HepG2 (cell line): ENCODE data around the gene SPTBN2. TPM values are rescaled to one million over a fixed set of nuclear protein-coding genes. Genes with fewer than 3 reads are reported as not detected.

Source experiments
- FOXM1 ChIP-seq: sonication (generic); formaldehyde crosslinking; IDR thresholded peaks from 2 replicates; pipeline ENCODE4 v1.5.0; 2020; ENCODE audit warnings: missing genetic modification reagents
- JDP2 ChIP-seq: sonication (generic); formaldehyde crosslinking; IDR thresholded peaks from 2 replicates; pipeline ENCODE4 v1.8.1; 2022; ENCODE audit warnings: missing genetic modification reagents, borderline replicate concordance
- KAT2B ChIP-seq: fragments of 150-350 bp; IDR thresholded peaks from 2 replicates; pipeline ENCODE4 v1.6.1; 2014; ENCODE audit warnings: low read depth, low read length, borderline replicate concordance
- RXRB ChIP-seq: IDR thresholded peaks from 2 replicates; pipeline ENCODE4 v1.6.1; 2016; ENCODE audit warnings: borderline replicate concordance, missing genetic modification reagents, missing compliant biosample characterization
- SALL1 ChIP-seq: sonication (generic); formaldehyde crosslinking; IDR thresholded peaks from 2 replicates; pipeline ENCODE4 v1.8.0; 2022; ENCODE audit warnings: mild to moderate bottlenecking, missing genetic modification reagents
- SCMH1 ChIP-seq: sonication (generic); formaldehyde crosslinking; IDR thresholded peaks from 2 replicates; pipeline ENCODE4 v1.9.0; 2021; ENCODE audit warnings: missing genetic modification reagents, mild to moderate bottlenecking, borderline replicate concordance
- SMC3 ChIP-seq: IDR thresholded peaks from 2 replicates; pipeline ENCODE4 v1.6.1; 2011; ENCODE audit warnings: low read length, improper control_type of control experiment
- ZBTB20 ChIP-seq: sonication (generic); formaldehyde crosslinking; IDR thresholded peaks from 2 replicates; pipeline ENCODE4 v1.8.1; 2023; ENCODE audit warnings: missing genetic modification reagents, low read depth, mild to moderate bottlenecking, borderline replicate concordance
- ZFX ChIP-seq: sonication (generic); formaldehyde crosslinking; IDR thresholded peaks from 2 replicates; pipeline ENCODE4 v1.4.0; 2020; ENCODE audit warnings: mild to moderate bottlenecking, low read depth, missing genetic modification reagents, moderate library complexity
- ZMYM2 ChIP-seq: sonication (generic); formaldehyde crosslinking; IDR thresholded peaks from 2 replicates; pipeline ENCODE4 v1.8.0; 2022; ENCODE audit warnings: mild to moderate bottlenecking, missing genetic modification reagents
- ZNF891 ChIP-seq: sonication (generic); formaldehyde crosslinking; IDR thresholded peaks from 2 replicates; pipeline ENCODE4 v1.5.0; 2020; ENCODE audit warnings: mild to moderate bottlenecking, missing genetic modification reagents
- polyA plus RNA-seq, 8 experiments: library from polyadenylated mRNA; depleted of rRNA in 3 of 8; stranded (reverse) in 7 of 8; unstranded in 1 of 8; fragments of >200 nt; fragmentation: Illumina TruSeq in 4 of 8; extraction: Trizol in 4 of 8; gene quantifications; 2 replicates each; pipeline versions ENCODE4 v1.2.1 to v1.2.3, GENCODE V29; 2011 to 2016; ENCODE audit warnings: low read depth in 4 of 8, missing spikeins in 1 of 8, mixed read lengths in 1 of 8; ENCODE audit not compliant: insufficient read depth in 1 of 8
- total RNA-seq, 5 experiments: library from RNA; depleted of rRNA; stranded (reverse); fragments of >200 nt; fragmentation: Illumina TruSeq; extraction: Trizol; gene quantifications; 2 replicates each; pipeline ENCODE4 v1.2.3, GENCODE V29; 2016; ENCODE audit warnings: low read depth in 1 of 5
- TF ChIP-seq, protein P1 (sequence below): conservative IDR thresholded peaks from 2 replicates; pipeline ENCODE4 v1.6.1; 2018; ENCODE audit warnings: missing genetic modification reagents
- TF ChIP-seq, protein P2 (sequence below): sonication (generic); formaldehyde crosslinking; IDR thresholded peaks from 2 replicates; pipeline ENCODE4 v1.5.0; 2020; ENCODE audit warnings: mild to moderate bottlenecking, missing genetic modification reagents, moderate library complexity
- TF ChIP-seq, protein P3 (sequence below): sonication (generic); formaldehyde crosslinking; IDR thresholded peaks from 2 replicates; pipeline ENCODE4 v1.5.1; 2020; ENCODE audit warnings: missing genetic modification reagents, mild to moderate bottlenecking, borderline replicate concordance
- TF ChIP-seq, protein P4 (sequence below): sonication (generic); formaldehyde crosslinking; IDR thresholded peaks from 2 replicates; pipeline ENCODE4 v1.5.1; 2020; ENCODE audit warnings: mild to moderate bottlenecking, missing genetic modification reagents, moderate library complexity
- TF ChIP-seq, protein P5 (sequence below): sonication (generic); formaldehyde crosslinking; IDR thresholded peaks from 2 replicates; pipeline ENCODE4 v1.5.0; 2020; ENCODE audit warnings: mild to moderate bottlenecking, low read depth, missing genetic modification reagents, borderline replicate concordance

The SPTBN2 gene
- total and polyA plus RNA-seq, 2 of the 13 experiments (the other 11 are each of a cell fraction or from before 2014, with no cell fraction given) = 0.65 to 4.0 TPM

DNA sequence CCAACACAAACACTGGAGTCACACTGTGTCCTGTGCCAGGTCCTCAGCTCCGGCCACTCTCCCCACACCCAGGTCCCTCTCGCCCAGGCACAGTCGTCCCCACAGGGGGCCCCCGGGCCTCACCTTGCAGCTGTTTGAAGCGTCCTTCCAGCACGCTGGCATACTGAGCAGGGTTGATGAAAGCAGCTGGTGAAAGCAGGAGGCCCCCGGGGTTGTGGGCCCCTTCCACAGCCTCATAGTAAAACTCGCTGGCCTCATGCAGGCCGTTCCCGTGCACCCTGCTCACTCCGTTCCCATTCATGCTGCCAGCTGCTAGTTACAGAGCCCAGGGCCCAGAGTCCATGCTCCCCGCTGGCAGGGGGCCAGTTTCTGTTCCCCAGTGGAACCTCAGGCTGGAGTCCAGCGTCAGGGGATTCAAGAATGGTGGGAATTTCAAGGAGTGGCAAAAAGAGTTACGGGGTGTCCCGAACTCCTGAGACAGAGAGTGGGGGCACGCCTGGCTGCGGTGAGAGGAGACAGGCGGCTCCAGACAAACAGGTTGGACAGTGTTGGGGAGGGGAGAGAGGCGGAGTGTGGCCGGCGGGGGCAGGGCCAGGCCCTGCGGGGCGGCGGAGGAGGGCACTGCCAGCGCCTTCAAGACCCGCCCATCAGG is 10.6 kb downstream of the SPTBN2 start (continued):
- TF ChIP-seq RXRB (CRISPR knock-in tag) (peak; percentile 8; the same call in 1 of the 2 replicates), SALL1 (CRISPR knock-in tag) (peak; percentile 45), KAT2B (no peak), FOXM1 (CRISPR knock-in tag) (no peak), ZBTB20 (CRISPR knock-in tag) (peak; percentile 62; the same call in 1 of the 2 replicates), SMC3 (peak; percentile 25; the same call in 1 of the 2 replicates), SCMH1 (CRISPR knock-in tag) (no peak), ZNF891 (CRISPR knock-in tag) (0 out of 2 replicates have a peak, but pooled peaks have one; percentile 33), ZMYM2 (peak; percentile 42; the same call in 1 of the 2 replicates), JDP2 (no peak), ZFX (peak; percentile 70)
- TF ChIP-seq, protein P1, sequence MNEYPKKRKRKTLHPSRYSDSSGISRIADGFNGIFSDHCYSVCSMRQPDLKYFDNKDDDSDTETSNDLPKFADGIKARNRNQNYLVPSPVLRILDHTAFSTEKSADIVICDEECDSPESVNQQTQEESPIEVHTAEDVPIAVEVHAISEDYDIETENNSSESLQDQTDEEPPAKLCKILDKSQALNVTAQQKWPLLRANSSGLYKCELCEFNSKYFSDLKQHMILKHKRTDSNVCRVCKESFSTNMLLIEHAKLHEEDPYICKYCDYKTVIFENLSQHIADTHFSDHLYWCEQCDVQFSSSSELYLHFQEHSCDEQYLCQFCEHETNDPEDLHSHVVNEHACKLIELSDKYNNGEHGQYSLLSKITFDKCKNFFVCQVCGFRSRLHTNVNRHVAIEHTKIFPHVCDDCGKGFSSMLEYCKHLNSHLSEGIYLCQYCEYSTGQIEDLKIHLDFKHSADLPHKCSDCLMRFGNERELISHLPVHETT (CRISPR knock-in tag) = no peak
- TF ChIP-seq, protein P2, sequence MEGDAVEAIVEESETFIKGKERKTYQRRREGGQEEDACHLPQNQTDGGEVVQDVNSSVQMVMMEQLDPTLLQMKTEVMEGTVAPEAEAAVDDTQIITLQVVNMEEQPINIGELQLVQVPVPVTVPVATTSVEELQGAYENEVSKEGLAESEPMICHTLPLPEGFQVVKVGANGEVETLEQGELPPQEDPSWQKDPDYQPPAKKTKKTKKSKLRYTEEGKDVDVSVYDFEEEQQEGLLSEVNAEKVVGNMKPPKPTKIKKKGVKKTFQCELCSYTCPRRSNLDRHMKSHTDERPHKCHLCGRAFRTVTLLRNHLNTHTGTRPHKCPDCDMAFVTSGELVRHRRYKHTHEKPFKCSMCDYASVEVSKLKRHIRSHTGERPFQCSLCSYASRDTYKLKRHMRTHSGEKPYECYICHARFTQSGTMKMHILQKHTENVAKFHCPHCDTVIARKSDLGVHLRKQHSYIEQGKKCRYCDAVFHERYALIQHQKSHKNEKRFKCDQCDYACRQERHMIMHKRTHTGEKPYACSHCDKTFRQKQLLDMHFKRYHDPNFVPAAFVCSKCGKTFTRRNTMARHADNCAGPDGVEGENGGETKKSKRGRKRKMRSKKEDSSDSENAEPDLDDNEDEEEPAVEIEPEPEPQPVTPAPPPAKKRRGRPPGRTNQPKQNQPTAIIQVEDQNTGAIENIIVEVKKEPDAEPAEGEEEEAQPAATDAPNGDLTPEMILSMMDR = peak; percentile 78
- TF ChIP-seq, protein P3, sequence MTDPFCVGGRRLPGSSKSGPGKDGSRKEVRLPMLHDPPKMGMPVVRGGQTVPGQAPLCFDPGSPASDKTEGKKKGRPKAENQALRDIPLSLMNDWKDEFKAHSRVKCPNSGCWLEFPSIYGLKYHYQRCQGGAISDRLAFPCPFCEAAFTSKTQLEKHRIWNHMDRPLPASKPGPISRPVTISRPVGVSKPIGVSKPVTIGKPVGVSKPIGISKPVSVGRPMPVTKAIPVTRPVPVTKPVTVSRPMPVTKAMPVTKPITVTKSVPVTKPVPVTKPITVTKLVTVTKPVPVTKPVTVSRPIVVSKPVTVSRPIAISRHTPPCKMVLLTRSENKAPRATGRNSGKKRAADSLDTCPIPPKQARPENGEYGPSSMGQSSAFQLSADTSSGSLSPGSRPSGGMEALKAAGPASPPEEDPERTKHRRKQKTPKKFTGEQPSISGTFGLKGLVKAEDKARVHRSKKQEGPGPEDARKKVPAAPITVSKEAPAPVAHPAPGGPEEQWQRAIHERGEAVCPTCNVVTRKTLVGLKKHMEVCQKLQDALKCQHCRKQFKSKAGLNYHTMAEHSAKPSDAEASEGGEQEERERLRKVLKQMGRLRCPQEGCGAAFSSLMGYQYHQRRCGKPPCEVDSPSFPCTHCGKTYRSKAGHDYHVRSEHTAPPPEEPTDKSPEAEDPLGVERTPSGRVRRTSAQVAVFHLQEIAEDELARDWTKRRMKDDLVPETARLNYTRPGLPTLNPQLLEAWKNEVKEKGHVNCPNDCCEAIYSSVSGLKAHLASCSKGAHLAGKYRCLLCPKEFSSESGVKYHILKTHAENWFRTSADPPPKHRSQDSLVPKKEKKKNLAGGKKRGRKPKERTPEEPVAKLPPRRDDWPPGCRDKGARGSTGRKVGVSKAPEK (CRISPR knock-in tag) = peak; percentile 37; the same call in 1 of the 2 replicates
- TF ChIP-seq, protein P4, sequence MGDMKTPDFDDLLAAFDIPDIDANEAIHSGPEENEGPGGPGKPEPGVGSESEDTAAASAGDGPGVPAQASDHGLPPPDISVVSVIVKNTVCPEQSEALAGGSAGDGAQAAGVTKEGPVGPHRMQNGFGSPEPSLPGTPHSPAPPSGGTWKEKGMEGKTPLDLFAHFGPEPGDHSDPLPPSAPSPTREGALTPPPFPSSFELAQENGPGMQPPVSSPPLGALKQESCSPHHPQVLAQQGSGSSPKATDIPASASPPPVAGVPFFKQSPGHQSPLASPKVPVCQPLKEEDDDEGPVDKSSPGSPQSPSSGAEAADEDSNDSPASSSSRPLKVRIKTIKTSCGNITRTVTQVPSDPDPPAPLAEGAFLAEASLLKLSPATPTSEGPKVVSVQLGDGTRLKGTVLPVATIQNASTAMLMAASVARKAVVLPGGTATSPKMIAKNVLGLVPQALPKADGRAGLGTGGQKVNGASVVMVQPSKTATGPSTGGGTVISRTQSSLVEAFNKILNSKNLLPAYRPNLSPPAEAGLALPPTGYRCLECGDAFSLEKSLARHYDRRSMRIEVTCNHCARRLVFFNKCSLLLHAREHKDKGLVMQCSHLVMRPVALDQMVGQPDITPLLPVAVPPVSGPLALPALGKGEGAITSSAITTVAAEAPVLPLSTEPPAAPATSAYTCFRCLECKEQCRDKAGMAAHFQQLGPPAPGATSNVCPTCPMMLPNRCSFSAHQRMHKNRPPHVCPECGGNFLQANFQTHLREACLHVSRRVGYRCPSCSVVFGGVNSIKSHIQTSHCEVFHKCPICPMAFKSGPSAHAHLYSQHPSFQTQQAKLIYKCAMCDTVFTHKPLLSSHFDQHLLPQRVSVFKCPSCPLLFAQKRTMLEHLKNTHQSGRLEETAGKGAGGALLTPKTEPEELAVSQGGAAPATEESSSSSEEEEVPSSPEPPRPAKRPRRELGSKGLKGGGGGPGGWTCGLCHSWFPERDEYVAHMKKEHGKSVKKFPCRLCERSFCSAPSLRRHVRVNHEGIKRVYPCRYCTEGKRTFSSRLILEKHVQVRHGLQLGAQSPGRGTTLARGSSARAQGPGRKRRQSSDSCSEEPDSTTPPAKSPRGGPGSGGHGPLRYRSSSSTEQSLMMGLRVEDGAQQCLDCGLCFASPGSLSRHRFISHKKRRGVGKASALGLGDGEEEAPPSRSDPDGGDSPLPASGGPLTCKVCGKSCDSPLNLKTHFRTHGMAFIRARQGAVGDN (CRISPR knock-in tag) = peak; percentile 82
- TF ChIP-seq, protein P5, sequence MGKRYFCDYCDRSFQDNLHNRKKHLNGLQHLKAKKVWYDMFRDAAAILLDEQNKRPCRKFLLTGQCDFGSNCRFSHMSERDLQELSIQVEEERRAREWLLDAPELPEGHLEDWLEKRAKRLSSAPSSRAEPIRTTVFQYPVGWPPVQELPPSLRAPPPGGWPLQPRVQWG (CRISPR knock-in tag) = no peak
